Measurements from ENCODE around the gene PRXL2B. TPM values are rescaled to one million over a fixed set of nuclear protein-coding genes. Genes with fewer than 3 reads are reported as not detected.

The PRXL2B gene
- total RNA-seq, 2 experiments from 2014 or later, result 5.2 to 10.4 TPM

- Histone ChIP-seq H4K20me1 (ENCODE audit: insufficient read depth, low read length) (no peaks in the 10 kb centered on the region), H3K4me2 (ENCODE audit: low read length) (no peak overlapping the region), H3K79me2 (ENCODE audit: insufficient read depth, low read depth, low read length) (no peaks in the 10 kb centered on the region), H3K9me2 (ENCODE audit: insufficient read depth, low read length) (no peaks in the 10 kb centered on the region), H2AFZ (ENCODE audit: low read length) (no peak overlapping the region), H3K27ac (ENCODE audit: low read depth, low read length, poor library complexity, severe bottlenecking) (no peak overlapping the region), H3K4me3 (ENCODE audit: low read depth, low read length, poor library complexity, severe bottlenecking) (no peak overlapping the region), H3K4me1 (ENCODE audit: insufficient read depth, low read length, poor library complexity, severe bottlenecking) (peaks cover 6% of the 10 kb centered on the region), H3K36me3 (ENCODE audit: insufficient read depth, low read length) (no peaks in the 10 kb centered on the region), H3K9me3 (ENCODE audit: low read length) (no peaks in the 10 kb centered on the region)
- BruUV-seq (replicated peaks), result no TSS peak
- ChIA-PET POLR2A (interaction anchor here (0.7 kb wide), 1 partner anchor 96 kb away, joined by 3 read pairs; no protein-coding TSS in a partner anchor), CTCF (ENCODE audit: unreplicated experiment) (no interaction called here)
- intact Hi-C loops (cut with micrococcal nuclease; ENCODE audit: unreplicated experiment), result no loop called here
- no peak for TF ChIP-seq CTCF (conservative IDR thresholded peaks at IDR 0.05; ENCODE audit: low read length)
- no peak for TF ChIP-seq EZH2phosphoT487 (IDR thresholded peaks at IDR 0.05; ENCODE audit: borderline replicate concordance, low read depth, low read length)
- DNase-seq (ENCODE audit: low spot score), result no peak
Observed at GRCh38 chr1:2540816-2541492, 45.6 kb upstream of the PRXL2B start.

DNA sequence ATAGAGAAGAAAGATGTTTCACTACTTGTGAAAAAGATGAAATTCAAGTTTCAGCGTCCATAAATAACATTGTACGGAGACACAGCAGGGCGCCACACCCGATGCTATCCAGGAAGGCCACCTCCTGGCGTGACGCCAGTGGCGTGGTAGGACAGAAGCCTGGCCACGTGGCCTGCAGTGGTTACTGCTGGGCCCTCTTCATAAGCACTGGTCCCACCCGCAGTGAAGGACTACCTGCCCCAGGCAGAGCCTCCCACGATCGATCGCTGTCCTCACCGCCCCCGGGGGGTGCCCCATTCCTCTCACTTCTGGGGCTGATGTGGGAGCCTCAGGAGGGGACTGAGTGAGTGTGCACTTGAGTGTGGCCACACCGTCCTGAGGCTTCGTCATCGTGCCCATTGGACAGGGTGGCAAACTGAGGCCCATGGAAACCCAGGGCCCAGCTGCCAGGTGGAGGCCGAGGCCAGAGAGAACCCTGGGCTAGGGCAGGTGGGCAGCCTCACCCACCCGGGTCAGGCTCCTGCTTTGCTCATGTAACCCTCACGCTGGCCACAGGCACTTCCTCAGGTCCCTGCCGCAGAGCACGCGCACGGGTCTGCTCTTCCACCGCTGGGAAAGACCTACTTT is 44.8 kb upstream of the PRXL2B start:
- intact Hi-C loops (cut with micrococcal nuclease; ENCODE audit: unreplicated experiment), result no loop called here
- Histone ChIP-seq H3K4me1 (ENCODE audit: insufficient read depth, low read length, poor library complexity, severe bottlenecking) (peaks cover 6% of the 10 kb centered on the region), H3K9me3 (ENCODE audit: low read length) (no peaks in the 10 kb centered on the region), H3K79me2 (ENCODE audit: insufficient read depth, low read depth, low read length) (no peaks in the 10 kb centered on the region), H4K20me1 (ENCODE audit: insufficient read depth, low read length) (no peaks in the 10 kb centered on the region), H3K36me3 (ENCODE audit: insufficient read depth, low read length) (no peaks in the 10 kb centered on the region), H3K9me2 (ENCODE audit: insufficient read depth, low read length) (no peaks in the 10 kb centered on the region), H2AFZ (ENCODE audit: low read length) (no peak overlapping the region), H3K4me3 (ENCODE audit: low read depth, low read length, poor library complexity, severe bottlenecking) (no peak overlapping the region), H3K27ac (ENCODE audit: low read depth, low read length, poor library complexity, severe bottlenecking) (no peak overlapping the region), H3K4me2 (ENCODE audit: low read length) (no peak overlapping the region)
- BruUV-seq (replicated peaks), result no TSS peak
- ChIA-PET POLR2A (no interaction called here), CTCF (ENCODE audit: unreplicated experiment) (no interaction called here)
- TF ChIP-seq EZH2phosphoT487 (IDR thresholded peaks at IDR 0.05; ENCODE audit: borderline replicate concordance, low read depth, low read length) (no peak), CTCF (conservative IDR thresholded peaks at IDR 0.05; ENCODE audit: low read length) (no peak)
- DNase-seq (ENCODE audit: low spot score), result no peak

DNA sequence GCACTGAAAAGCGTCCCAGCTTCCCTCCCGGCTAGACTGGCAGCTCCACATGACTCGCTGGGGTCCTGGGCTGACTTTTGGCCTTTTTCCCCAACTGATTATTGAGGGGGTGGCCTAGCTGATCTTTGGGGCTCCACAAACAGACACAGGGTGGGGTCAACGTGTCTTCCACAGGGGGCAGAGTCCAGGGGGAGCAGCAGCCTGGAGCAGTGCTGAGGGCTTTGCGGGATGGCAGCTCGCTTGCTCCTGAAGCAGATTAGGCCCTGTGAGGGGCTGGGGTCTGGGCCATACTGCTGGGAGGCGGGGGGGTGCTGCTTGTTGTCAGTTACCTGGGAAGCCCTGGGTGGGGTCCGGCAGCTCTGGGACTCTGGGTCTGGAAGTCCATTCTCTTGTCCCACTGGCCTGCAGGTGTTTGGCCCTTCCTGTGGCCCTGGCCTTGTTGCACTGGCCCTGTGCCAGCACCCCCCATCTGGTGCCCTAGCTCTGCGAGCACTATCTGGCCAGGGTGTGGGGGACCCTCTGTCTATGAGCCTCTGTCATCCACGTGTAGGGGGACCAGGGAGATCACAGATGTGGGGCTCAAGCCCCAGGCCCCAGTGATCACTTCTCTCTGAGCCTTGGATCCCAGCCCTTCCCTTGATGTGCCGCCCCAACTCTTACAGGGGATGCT is 44.2 kb upstream of the PRXL2B start:
- H3K4me3 ChIP-seq (ENCODE audit: low read depth, low read length, poor library complexity, severe bottlenecking), result no peak overlapping the region
- no peaks in the 10 kb centered on the region for H3K36me3 ChIP-seq (ENCODE audit: insufficient read depth, low read length)
- intact Hi-C loops (cut with micrococcal nuclease; ENCODE audit: unreplicated experiment), result no loop called here
- CTCF ChIA-PET (ENCODE audit: unreplicated experiment), result no interaction called here
- peaks cover 11% of the 10 kb centered on the region for H3K4me1 ChIP-seq (ENCODE audit: insufficient read depth, low read length, poor library complexity, severe bottlenecking)
- H3K4me2 ChIP-seq (ENCODE audit: low read length), result no peak overlapping the region
- no peaks in the 10 kb centered on the region for H4K20me1 ChIP-seq (ENCODE audit: insufficient read depth, low read length)
- H2AFZ ChIP-seq (ENCODE audit: low read length), result no peak overlapping the region
- H3K9me3 ChIP-seq (ENCODE audit: low read length), result no peaks in the 10 kb centered on the region
- no peak for DNase-seq (ENCODE audit: low spot score)
- POLR2A ChIA-PET, result no interaction called here
- no peaks in the 10 kb centered on the region for H3K9me2 ChIP-seq (ENCODE audit: insufficient read depth, low read length)
- no peaks in the 10 kb centered on the region for H3K79me2 ChIP-seq (ENCODE audit: insufficient read depth, low read depth, low read length)
- no peak for TF ChIP-seq EZH2phosphoT487 (IDR thresholded peaks at IDR 0.05; ENCODE audit: borderline replicate concordance, low read depth, low read length)
- TF ChIP-seq CTCF (conservative IDR thresholded peaks at IDR 0.05; ENCODE audit: low read length), result no peak
- H3K27ac ChIP-seq (ENCODE audit: low read depth, low read length, poor library complexity, severe bottlenecking), result no peak overlapping the region
- no TSS peak for BruUV-seq (replicated peaks)

Data from OCI-LY7 (cell line).